NCI-H748 treated with DMSO at 0.1 percent for 48 hours (cell line): ENCODE results near the gene HEBP1.

Experiments used
- DNase-seq: peaks from one replicate; lab custom pipeline; 2025; lab: John Stamatoyannopoulos, UW

Gene HEBP1

DNA sequence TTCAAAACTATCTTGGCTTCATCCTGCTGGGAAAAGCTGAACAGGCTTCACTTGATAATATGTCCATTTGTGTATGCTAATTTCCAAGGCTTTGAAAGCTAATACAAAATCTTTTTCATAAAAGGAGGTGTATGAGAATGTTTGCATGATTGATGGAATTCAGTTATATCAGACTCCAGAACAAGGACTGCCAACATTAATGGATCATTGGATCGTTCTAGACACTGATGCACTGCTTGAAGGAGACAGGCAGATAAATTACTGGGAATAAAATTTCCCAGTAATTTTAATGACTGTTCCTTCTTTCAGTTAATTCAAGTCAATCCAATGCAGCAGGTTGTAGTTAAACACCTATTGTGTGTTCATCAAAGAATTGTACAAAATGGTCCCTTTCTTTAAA, 48.6 kb downstream of the HEBP1 start:
- DNase-seq = no peak

GRCh38 chr12:12947902-12948301, 52.2 kb downstream of the HEBP1 start:
- no peak for DNase-seq

DNA sequence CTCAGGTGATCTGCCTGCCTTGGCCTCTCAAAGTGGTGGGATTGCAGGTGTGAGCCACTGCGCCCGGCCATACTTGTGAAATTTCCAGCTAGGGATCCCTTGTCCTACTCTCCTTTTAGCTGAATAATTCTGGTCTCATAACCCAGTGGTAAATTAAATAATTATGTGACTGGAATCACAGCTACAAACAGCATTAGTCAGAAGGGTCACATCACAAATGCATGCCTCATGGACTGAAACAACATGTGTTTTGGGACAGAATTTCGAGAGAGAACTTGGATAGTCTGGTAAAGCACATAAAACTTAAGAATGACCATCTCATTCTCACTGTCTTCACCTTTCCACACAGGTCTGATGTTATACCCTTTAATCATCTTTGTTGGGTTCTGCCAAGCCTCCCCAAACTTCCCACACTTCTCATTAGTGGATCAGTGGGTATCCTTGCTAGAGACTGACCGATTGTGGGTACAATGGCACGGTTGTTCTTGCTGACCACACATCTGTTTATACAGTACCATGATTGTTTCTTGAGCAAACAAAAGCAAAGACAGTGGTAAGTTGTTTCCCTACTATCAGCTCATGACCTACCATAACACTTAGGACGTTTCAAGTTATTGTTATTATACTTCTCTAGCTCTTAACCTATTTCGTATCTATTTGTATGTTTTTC, 53.2 kb downstream of the HEBP1 start:
- no peak for DNase-seq

DNA sequence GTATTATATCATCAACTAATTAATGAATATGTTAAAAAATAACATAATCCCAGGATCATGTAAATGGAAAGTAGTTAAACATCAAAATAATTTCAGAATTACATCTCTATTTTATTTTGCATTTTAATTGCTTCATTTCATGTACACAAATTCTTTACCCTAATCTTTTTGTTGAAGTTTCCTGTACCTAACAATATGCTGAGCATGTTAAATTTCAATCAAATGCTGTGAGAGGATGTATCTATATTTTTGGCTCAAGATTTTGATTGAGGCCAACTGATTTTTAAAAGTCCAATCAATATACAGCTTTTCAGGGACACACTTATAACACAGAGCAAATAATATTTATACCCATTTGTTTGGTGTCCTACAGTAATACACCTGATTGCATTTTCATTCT, 54.5 kb downstream of the HEBP1 start:
- no peak for DNase-seq

DNA sequence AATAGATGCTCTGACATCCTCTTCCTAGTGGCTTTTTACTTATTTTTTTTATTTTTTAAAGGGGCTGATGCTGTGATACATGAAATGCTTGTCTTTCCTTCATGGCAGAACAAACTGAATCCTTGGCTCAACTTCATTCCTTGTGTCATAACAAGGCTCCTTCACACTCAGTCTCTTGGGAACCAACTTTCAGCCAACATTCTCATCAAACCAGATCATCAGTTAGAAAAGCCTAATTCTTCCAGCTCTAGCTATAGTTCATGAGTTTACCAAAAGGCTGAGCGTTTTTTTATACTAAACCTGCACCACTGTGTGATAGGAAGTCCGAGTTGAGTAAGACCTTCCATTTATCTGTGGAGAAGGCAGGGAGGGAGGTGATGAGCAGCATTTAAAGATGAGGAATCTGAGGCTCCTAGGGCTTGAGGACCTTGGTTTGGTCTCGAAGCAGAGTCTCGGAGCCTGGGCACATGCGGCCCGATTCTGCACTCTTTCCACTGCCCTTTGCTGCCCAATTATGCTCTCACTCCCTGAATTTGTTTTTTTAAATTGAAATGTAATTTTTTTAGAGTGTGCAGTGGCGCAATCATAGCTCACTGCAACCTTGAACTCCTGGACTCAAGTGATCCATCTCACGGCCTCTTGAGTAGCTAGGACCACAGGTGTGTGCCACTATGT, 56.3 kb downstream of the HEBP1 start:
- DNase-seq = no peak

GRCh38 chr12:12941450-12942350, 58.4 kb downstream of the HEBP1 start:
- no peak for DNase-seq

GRCh38 chr12:12939888-12940287, 60.2 kb downstream of the HEBP1 start:
- DNase-seq = no peak

DNA sequence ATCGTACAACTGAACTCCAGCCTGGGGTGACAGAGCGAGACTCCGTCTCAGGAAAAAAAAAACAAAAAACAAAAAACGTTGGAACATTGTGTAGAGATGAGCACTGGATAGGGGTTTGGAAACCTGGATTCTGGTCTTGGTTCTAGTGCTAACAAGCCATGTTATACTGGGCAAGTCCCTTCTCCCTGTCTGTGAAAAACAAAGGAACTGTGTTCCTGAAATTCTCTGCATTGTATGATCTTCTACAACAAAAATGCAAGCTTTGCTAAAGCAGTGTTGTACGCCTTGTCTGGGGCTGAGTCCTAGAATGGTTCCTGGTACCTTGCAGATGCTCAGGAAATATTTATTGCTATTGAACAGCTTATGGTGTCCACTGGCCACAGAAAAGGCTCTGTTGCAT, 61.5 kb downstream of the HEBP1 start:
- no peak for DNase-seq

DNA sequence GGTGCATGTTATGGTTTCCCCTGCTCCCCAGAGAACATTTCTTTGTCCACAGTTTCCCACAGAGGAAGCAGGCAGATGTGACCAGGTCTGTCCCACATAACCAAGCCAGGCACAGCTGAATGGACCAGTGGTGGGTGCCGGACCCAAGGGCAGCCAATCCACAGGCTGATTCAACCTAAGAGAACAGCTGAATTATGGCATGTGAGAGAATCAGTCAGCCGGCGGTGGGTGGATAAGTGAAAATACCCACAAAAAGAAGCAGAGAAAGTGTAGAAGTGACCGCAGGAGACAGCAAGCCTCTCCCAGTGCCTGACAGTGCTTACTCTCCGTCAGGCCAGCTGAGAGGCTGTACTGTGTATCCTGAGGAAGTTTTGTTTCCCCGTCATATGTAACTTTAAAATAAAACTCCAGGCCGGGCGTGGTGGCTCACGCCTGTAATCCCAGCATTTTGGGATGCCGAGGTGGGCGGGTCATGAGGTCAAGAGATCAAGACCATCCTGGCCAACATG, 63.0 kb downstream of the HEBP1 start:
- no peak for DNase-seq

- DNase-seq = no peak
Observed at GRCh38 chr12:12934556-12934955, 65.5 kb downstream of the HEBP1 start.

GRCh38 chr12:12933742-12934141, 66.3 kb downstream of the HEBP1 start:
- DNase-seq = no peak

GRCh38 chr12:12930633-12931219, 69.3 kb downstream of the HEBP1 start:
- DNase-seq = no peak

- DNase-seq = no peak
Observed at GRCh38 chr12:12929696-12930095, 70.4 kb downstream of the HEBP1 start.

DNA sequence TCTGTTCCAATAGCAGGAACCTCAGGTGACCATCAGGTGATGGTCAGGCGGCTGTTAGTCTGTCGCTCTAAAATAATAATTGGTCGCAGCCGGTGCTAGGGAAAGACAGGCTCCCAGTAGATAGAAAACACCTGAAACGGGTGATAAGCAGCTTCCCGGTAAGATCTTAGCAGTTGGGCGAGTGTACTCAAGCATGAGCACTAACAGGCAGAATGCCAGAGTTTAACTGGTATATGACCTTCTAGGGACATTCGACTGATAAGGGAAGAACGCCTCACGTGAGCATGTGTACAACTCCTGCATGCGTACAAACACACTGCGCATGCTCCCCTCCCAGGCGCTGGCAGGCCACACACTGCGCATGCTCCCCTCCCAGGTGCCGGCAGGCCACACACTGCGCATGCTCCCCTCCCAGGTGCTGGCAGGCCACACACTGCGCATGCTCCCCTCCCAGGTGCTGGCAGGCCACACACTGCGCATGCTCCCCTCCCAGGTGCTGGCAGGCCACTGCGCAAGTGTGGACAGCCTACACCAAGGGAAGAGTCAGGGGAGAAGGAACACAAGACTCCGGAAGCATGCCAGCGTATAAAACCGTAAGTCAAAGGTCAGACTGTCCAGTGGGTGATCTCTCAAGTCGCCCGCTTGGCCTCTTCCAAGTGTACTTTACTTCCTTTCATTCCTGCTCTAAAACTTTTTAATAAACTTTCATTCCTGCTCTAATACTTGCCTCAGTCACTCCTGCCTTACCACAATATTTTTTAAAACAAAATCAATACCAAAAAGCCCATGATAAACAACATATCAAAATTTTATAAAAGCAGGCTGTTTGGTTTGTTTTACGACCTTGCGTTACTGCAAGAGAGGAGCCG, 72.6 kb downstream of the HEBP1 start:
- peak; percentile 17 for DNase-seq

DNA sequence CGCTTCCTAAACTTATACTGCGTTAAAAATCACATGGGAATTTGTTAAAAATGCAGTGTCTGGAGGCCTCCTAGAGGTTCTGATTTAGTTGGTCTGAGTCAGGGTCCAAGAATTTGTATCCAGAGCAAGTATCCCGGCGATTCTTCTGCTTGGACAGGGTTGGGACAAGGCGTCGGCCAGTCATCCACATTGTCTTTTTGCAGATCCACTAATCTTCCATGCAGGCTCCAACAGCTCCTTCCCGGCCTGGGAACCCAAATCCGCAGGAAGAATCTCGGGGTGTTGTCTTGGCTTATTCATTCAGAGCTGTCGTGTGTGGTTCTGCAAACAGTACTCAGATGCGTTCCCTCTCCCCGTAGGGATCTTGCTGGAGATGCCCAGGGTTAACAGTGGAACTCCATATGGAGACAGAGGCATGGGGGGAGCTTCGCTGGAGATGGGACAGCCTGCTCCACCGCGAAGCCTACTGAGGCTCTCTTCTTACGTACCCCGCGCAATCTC, 73.4 kb downstream of the HEBP1 start:
- DNase-seq = no peak

DNA sequence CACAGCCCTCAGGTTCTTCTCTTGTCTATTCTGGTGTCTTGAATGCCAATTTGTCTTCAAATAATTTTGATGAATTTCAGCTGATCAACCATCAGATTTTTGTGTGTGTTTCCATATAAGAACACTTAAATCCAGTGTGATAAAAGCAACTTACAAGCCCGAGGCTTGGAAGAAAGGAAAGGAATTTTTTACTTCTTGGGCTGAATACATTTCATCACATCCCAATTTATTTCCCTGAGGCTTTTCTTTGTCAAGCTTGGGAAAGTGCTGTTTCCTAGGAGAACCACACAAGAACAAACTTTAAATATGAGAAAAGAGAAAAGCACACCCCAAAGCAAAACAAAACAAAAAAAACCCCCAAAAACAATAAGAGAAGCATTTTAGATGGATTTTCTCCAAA, 74.7 kb downstream of the HEBP1 start:
- no peak for DNase-seq
